Pancreas (tissue), 10 donors: ENCODE results near the gene RNU1-2. TPM values are rescaled to one million over a fixed set of nuclear protein-coding genes. Genes with fewer than 3 reads are reported as not detected.
"Not testable (repeated sequence)": the region's sequence is repeated elsewhere in the genome, so short reads cannot be mapped to it uniquely, and the experiment has no call there.

ENCODE experiments used
- ATAC-seq, 4 donors: fragments of 200-7000 bp; cut with Tn5 transposase; one replicate each; pipeline versions ENCODE4 v1.8.0 to v1.9.1; 2020; ENCODE audit warnings: mild to moderate bottlenecking in 4 of 4, moderate library complexity in 4 of 4
- DNase-seq, 6 donors: peaks; one replicate each; pipeline ENCODE4 v3.0.0-alpha.2; 2020
- FAIRE-seq: peaks from 2 replicates; lab custom pipeline; 2012; peaks lifted over from hg19 to GRCh38; lab: Jason Lieb, UNC
- H3K27ac ChIP-seq, 4 donors: fragments of 200-600 bp; sonication (generic); 1 replicate in 3 of 4; 2 replicates in 1 of 4; pipeline versions ENCODE4 v1.5.0 to v1.8.0; 2020
- H3K27me3 ChIP-seq, 4 donors: fragments of 200-600 bp; one replicate each; pipeline ENCODE4 v1.8.0; 2021
- H3K36me3 ChIP-seq, 3 donors: fragments of 200-600 bp; sonication (generic) in 1 of 3; one replicate each; pipeline versions ENCODE4 v1.5.0 to v1.8.0; 2020 to 2021
- H3K4me1 ChIP-seq, 3 donors: fragments of 200-600 bp; one replicate each; pipeline ENCODE4 v1.8.0; 2021
- H3K4me3 ChIP-seq, 4 donors: fragments of 200-600 bp; sonication (generic) in 2 of 4; one replicate each; pipeline versions ENCODE4 v1.5.0 to v1.8.0; 2020 to 2021
- H3K9me3 ChIP-seq, 4 donors: fragments of 200-600 bp; one replicate each; pipeline ENCODE4 v1.8.0; 2021
- whole genome bisulfite sequencing, 2 donors: extraction: QIAGEN DNeasy Blood & Tissue Kit; methylation state at CpG; one replicate each; pipeline ENCODE4 v1.1.7; 2013; 5-methylcytosine and 5-hydroxymethylcytosine counted together
- intact Hi-C, 3 donors: fragments of 100-400 bp; cut with DNase I; formaldehyde crosslinking; loops; one replicate each; pipeline versions ENCODE4 v1.11.1 to v1.14.2; 2022
- polyA plus RNA-seq, 2 donors: library from polyadenylated mRNA; stranded (reverse); fragments of 200-250 nt; gene quantifications; one replicate each; pipeline ENCODE4 v1.2.3, GENCODE V29; 2013
- total RNA-seq, 6 donors: library from RNA; stranded (reverse); fragmentation: NEBNext Ultra II Directional in 4 of 6; extraction: Animal tissue kit (Norgen Biotek cat#: 25700) in 4 of 6; gene quantifications; one replicate each; pipeline versions ENCODE4 v1.2.1 to v1.2.4, GENCODE V29; 2021 to 2023
- donor health status: healthy with polysubstance abuse.
- donor health status: DM: no; HTN: no; CAD: no; lungs with moderate emphysema.
- donor health status: DM: no; HTN: no; CAD: no.
- donor health status: control.
- donor health status: control.
- donor health status: Bipolar disorder and iron deficiency.
- donor health status: DM: yes; HTN: yes; CAD: no.
- donor health status: DM: no; HTN: no; CAD: no.
- donor health status: DM: no; HTN: no; CAD: no.
- donor health status: DM: yes; HTN: yes; CAD: no.

Gene RNU1-2
- total RNA-seq (1,000 to 10,000 TPM in 4 of 6 donors, 100 to 1,000 TPM in 2; 687 to 5,169 (median 2,340) TPM), polyA plus RNA-seq (not detected)

GRCh38 chr1:16895598-16896315 is at the start of gene RNU1-2:
Gene RNU1-2 (plus strand): TSS chr1:16895980.
- intact Hi-C loops, H3K27me3 ChIP-seq, H3K9me3 ChIP-seq, H3K4me1 ChIP-seq, H3K36me3 ChIP-seq: not testable (repeated sequence)
- peak within 1 kb of the TSS; percentile 51 to 84 (median 70) for H3K27ac ChIP-seq
- ATAC-seq (peak; percentile 93 to 100 (median 97)), DNase-seq (peak in 4 of 6 donors; percentile 64 to 91 (median 82)), FAIRE-seq (peak; percentile 96)
- H3K4me3 ChIP-seq = peak within 1 kb of the TSS in 1 of 4 donors; percentile 12
- WGBS, 2 donors = 0% methylated on average over 18 to 31 of the region's 39 CpGs

GRCh38 chr1:16856201-16856600 is 39.6 kb upstream of the RNU1-2 start:
- H3K36me3 ChIP-seq, H3K9me3 ChIP-seq, FAIRE-seq, H3K27me3 ChIP-seq, intact Hi-C loops, ATAC-seq, H3K4me1 ChIP-seq, DNase-seq, H3K4me3 ChIP-seq, H3K27ac ChIP-seq: not testable (repeated sequence)
- WGBS, 2 donors = 79 to 81% methylated on average over 2 of the region's 2 CpGs

GRCh38 chr1:16859167-16860041 is 36.4 kb upstream of the RNU1-2 start:
- 64 to 67% methylated on average over 24 to 28 of the region's 46 CpGs for WGBS, 2 donors
- ATAC-seq, H3K36me3 ChIP-seq, DNase-seq, H3K9me3 ChIP-seq, H3K27me3 ChIP-seq, H3K4me3 ChIP-seq, H3K4me1 ChIP-seq, H3K27ac ChIP-seq, intact Hi-C loops, FAIRE-seq: not testable (repeated sequence)

GRCh38 chr1:16860048-16860447 is 35.7 kb upstream of the RNU1-2 start:
- 74 to 79% methylated on average over 6 to 7 of the region's 9 CpGs for WGBS, 2 donors
- FAIRE-seq, H3K27me3 ChIP-seq, H3K36me3 ChIP-seq, H3K4me1 ChIP-seq, intact Hi-C loops, ATAC-seq, DNase-seq, H3K4me3 ChIP-seq, H3K9me3 ChIP-seq, H3K27ac ChIP-seq: not testable (repeated sequence)

GRCh38 chr1:16861832-16862245 is 33.9 kb upstream of the RNU1-2 start:
- H3K27me3 ChIP-seq, DNase-seq, H3K4me1 ChIP-seq, H3K9me3 ChIP-seq, H3K4me3 ChIP-seq, intact Hi-C loops, FAIRE-seq, H3K36me3 ChIP-seq, H3K27ac ChIP-seq: not testable (repeated sequence)
- 63 to 69% methylated on average over 12 of the region's 16 CpGs for WGBS, 2 donors
- peak in 1 of 4 donors; percentile 27 for ATAC-seq

- H3K4me1 ChIP-seq, intact Hi-C loops, H3K4me3 ChIP-seq, H3K9me3 ChIP-seq, ATAC-seq, H3K36me3 ChIP-seq, H3K27ac ChIP-seq, H3K27me3 ChIP-seq, FAIRE-seq: not testable (repeated sequence)
- 93 to 95% methylated on average over 25 of the region's 25 CpGs for WGBS, 2 donors
- DNase-seq = peak in 1 of 6 donors; percentile 40
Measured at GRCh38 chr1:16862415-16862814, 33.4 kb upstream of the RNU1-2 start.

GRCh38 chr1:16863024-16863423 is 32.8 kb upstream of the RNU1-2 start:
- H3K36me3 ChIP-seq, H3K27me3 ChIP-seq, FAIRE-seq, DNase-seq, H3K4me1 ChIP-seq, H3K9me3 ChIP-seq, intact Hi-C loops, H3K27ac ChIP-seq, ATAC-seq, H3K4me3 ChIP-seq: not testable (repeated sequence)
- 83 to 93% methylated on average over 5 to 6 of the region's 11 CpGs for WGBS, 2 donors

- FAIRE-seq, intact Hi-C loops, DNase-seq, H3K4me3 ChIP-seq, H3K27me3 ChIP-seq, H3K4me1 ChIP-seq, H3K36me3 ChIP-seq, H3K9me3 ChIP-seq, H3K27ac ChIP-seq: not testable (repeated sequence)
- peak in 1 of 4 donors; percentile 11 for ATAC-seq
- WGBS, 2 donors = 9 to 13% methylated on average over 4 of the region's 6 CpGs
Measured at GRCh38 chr1:16866926-16867707, 28.7 kb upstream of the RNU1-2 start.

- FAIRE-seq, H3K36me3 ChIP-seq, ATAC-seq, H3K9me3 ChIP-seq, H3K27ac ChIP-seq, H3K4me3 ChIP-seq, H3K4me1 ChIP-seq, intact Hi-C loops, H3K27me3 ChIP-seq: not testable (repeated sequence)
- 79 to 85% methylated on average over 5 of the region's 6 CpGs for WGBS, 2 donors
- peak in 1 of 6 donors; percentile 40 for DNase-seq
Measured at GRCh38 chr1:16868787-16869186, 27.0 kb upstream of the RNU1-2 start.

GRCh38 chr1:16869996-16870395 is 25.8 kb upstream of the RNU1-2 start:
- H3K27me3 ChIP-seq, H3K36me3 ChIP-seq, ATAC-seq, DNase-seq, intact Hi-C loops, H3K4me1 ChIP-seq, H3K27ac ChIP-seq, FAIRE-seq, H3K9me3 ChIP-seq, H3K4me3 ChIP-seq: not testable (repeated sequence)
- WGBS, 2 donors = 81 to 88% methylated on average over 6 of the region's 7 CpGs

GRCh38 chr1:16871171-16871570 is 24.6 kb upstream of the RNU1-2 start:
- H3K27ac ChIP-seq, ATAC-seq, H3K36me3 ChIP-seq, H3K27me3 ChIP-seq, H3K9me3 ChIP-seq, intact Hi-C loops, FAIRE-seq, H3K4me1 ChIP-seq, H3K4me3 ChIP-seq: not testable (repeated sequence)
- DNase-seq = peak in 1 of 6 donors; percentile 74
- 89% methylated on average over 23 of the region's 23 CpGs for WGBS, 2 donors
